Measurements from ENCODE around the gene CRACR2B.

The CRACR2B gene

DNA sequence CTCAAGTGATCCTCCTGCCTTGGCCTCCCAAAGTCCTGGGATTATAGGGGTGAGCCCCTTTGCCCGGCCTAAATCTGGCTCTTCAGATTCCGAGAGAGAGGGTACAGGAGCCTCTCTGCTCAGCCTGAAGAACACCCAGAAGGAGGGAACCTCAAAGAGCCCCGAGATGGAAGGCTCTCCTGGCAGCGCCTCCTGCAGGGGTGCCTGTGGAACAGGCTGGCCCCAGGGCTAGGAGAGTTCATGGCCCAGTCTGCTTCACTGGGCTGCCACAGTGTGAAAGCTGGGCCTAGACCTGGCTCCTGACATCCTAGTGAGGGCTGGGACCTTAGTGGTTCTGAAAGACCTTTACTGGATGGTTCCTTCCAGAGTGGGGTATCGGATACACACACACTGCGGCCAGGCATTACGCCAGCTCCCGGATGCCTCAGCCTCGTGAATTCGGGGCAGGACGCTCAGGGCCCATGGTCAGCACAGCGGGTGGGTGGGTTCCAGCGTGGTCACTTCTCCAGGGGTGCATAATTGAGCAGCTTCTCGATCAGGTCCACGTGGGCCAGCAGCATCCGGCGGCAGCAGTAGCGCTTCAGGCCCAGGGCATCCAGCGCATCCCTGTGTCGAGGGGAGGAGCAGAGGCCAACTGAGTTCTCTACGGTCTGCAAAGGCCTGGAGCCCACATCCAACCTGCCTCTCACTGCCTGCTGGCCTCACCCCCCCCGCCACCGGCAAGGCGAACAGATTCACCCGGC is 12.3 kb downstream of the CRACR2B start:
- peaks cover 18% of the 10 kb centered on the region for H3K4me1 ChIP-seq (ENCODE audit: control insufficient read depth, insufficient read depth, low read length)
- H3K27ac ChIP-seq (ENCODE audit: insufficient read depth, low read depth, low read length, poor library complexity, severe bottlenecking), result no peak overlapping the region
- peaks cover 7% of the 10 kb centered on the region for H3K27me3 ChIP-seq (ENCODE audit: control insufficient read depth, insufficient read depth, low read length, poor library complexity, severe bottlenecking)
- no peaks in the 10 kb centered on the region for H3K9me3 ChIP-seq (ENCODE audit: control insufficient read depth, low read length)
- 89 to 90% methylated on average over 25 of the region's 25 CpGs for WGBS, 2 experiments
- H3K36me3 ChIP-seq (ENCODE audit: control insufficient read depth, insufficient read depth, low read length), result peaks cover 20% of the 10 kb centered on the region
- no peak overlapping the region for H3K4me3 ChIP-seq (ENCODE audit: insufficient read depth, low read depth, low read length)

DNA sequence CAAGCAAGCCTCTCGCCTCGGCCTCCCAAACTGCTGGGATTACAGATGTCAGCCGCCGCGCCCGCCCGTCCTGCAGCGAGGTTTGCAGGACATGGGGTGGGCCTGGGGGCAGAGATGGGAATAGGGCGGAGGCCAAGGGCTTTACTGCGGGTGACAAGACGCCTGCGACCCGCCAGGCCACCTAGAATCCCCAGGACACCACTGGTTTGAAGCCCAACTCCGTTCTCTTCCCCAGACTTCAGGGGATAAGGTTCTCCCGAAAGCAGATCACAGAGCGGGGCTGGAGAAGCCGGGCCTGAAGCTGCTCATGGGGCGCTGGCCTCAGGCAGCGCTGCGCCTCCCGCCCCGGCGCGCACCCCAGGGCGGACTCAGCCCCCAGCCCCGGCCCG is 14.3 kb downstream of the CRACR2B start:
- Histone ChIP-seq H3K27me3 (ENCODE audit: control insufficient read depth, insufficient read depth, low read length, poor library complexity, severe bottlenecking) (peaks cover 7% of the 10 kb centered on the region), H3K27ac (ENCODE audit: insufficient read depth, low read depth, low read length, poor library complexity, severe bottlenecking) (peak overlapping the region; percentile 98), H3K4me1 (ENCODE audit: control insufficient read depth, insufficient read depth, low read length) (peaks cover 28% of the 10 kb centered on the region), H3K9me3 (ENCODE audit: control insufficient read depth, low read length) (no peaks in the 10 kb centered on the region), H3K4me3 (ENCODE audit: insufficient read depth, low read depth, low read length) (peak overlapping the region; percentile 99), H3K36me3 (ENCODE audit: control insufficient read depth, insufficient read depth, low read length) (peaks cover 15% of the 10 kb centered on the region)
- 1% methylated on average over 27 of the region's 27 CpGs for WGBS, 2 experiments

DNA sequence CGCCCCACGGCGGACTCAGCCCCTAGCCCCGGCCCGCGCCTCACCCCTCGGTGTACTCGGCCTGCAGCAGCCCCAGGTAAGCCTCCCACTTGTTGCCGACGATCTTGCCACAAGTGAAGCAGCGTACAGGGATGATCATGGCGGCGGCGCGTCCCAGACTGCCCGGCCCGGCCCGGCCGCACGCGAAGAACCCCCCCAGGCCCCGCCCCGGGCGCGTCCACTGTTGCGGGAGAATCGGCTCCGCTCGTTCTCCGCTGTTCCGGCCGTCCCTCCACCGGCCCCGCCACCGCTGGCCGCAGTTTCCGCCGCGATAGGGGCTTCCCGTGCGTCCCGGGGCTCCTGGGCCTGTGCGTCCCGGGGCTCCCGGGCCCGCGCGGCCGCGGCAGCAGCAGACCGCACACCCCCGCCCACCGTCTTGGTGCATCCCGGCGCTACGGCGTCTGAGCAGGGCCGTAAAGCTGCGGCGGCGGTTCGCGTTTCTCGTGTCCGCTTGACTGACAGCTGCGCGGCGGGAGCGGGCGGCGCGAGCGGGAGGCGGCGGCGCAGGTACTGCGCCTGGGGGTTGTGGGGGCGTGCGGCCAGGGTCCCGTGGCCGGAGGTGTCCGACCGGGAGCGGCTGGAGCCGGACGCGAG is 14.8 kb downstream of the CRACR2B start, which contains the start of the genes POLR2L and TSPAN4:
TSS of gene POLR2L (minus strand) at position 160 of the 633 bp plus-strand sequence. CDS start at position 139, 21 bp downstream.
TSS of gene TSPAN4 (plus strand) at position 483 of the 633 bp plus-strand sequence. CDS start 7,453 bp downstream, outside the sequence.
- Histone ChIP-seq H3K9me3 (ENCODE audit: control insufficient read depth, low read length) (no peaks in the 10 kb centered on the region), H3K4me3 (ENCODE audit: insufficient read depth, low read depth, low read length) (peak within 1 kb of the TSS; percentile 99), H3K27me3 (ENCODE audit: control insufficient read depth, insufficient read depth, low read length, poor library complexity, severe bottlenecking) (peaks cover 7% of the 10 kb centered on the region), H3K4me1 (ENCODE audit: control insufficient read depth, insufficient read depth, low read length) (peaks cover 28% of the 10 kb centered on the region), H3K36me3 (ENCODE audit: control insufficient read depth, insufficient read depth, low read length) (peaks cover 11% of the 10 kb centered on the region), H3K27ac (ENCODE audit: insufficient read depth, low read depth, low read length, poor library complexity, severe bottlenecking) (peak within 1 kb of the TSS; percentile 98)
- 0% methylated on average over 87 of the region's 87 CpGs for WGBS, 2 experiments

DNA sequence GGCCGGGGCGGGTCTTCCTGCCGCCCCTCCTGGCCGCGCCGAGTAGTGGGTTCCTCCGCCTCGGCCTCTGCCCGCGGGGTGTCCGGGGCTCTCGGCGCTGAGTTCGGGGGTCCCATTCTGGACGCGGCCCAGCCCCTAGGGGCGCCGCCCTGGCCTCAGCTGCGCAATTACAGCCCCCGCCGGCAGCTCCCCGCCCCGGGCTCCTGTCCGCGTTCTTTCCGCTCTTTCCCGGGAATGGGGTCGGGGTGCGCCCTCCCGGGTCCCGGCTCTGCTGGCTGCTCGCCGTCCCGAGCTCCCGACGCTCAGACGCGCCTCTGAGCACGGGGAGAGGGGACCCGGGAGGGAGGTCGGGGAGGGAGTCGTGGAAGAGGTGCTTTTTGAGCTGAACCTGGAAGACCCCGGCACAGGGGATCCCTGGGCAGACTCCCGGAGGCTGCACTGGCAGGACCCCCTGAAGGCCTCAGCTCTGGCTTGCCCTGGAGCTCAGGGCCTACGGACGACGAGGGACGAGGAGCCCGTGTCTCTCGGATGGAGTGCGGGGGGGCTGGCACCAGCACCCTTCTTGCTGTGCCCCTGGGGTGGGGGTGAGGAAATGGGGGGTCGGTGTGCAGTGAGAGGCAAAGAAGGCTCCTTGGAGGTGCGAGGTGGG is 15.5 kb downstream of the CRACR2B start:
- H3K9me3 ChIP-seq (ENCODE audit: control insufficient read depth, low read length), result no peaks in the 10 kb centered on the region
- peak overlapping the region; percentile 99 for H3K4me3 ChIP-seq (ENCODE audit: insufficient read depth, low read depth, low read length)
- H3K27ac ChIP-seq (ENCODE audit: insufficient read depth, low read depth, low read length, poor library complexity, severe bottlenecking), result no peak overlapping the region
- peaks cover 7% of the 10 kb centered on the region for H3K27me3 ChIP-seq (ENCODE audit: control insufficient read depth, insufficient read depth, low read length, poor library complexity, severe bottlenecking)
- H3K36me3 ChIP-seq (ENCODE audit: control insufficient read depth, insufficient read depth, low read length), result peaks cover 11% of the 10 kb centered on the region
- peaks cover 28% of the 10 kb centered on the region for H3K4me1 ChIP-seq (ENCODE audit: control insufficient read depth, insufficient read depth, low read length)
- 0% methylated on average over 53 of the region's 53 CpGs for WGBS, 2 experiments

DNA sequence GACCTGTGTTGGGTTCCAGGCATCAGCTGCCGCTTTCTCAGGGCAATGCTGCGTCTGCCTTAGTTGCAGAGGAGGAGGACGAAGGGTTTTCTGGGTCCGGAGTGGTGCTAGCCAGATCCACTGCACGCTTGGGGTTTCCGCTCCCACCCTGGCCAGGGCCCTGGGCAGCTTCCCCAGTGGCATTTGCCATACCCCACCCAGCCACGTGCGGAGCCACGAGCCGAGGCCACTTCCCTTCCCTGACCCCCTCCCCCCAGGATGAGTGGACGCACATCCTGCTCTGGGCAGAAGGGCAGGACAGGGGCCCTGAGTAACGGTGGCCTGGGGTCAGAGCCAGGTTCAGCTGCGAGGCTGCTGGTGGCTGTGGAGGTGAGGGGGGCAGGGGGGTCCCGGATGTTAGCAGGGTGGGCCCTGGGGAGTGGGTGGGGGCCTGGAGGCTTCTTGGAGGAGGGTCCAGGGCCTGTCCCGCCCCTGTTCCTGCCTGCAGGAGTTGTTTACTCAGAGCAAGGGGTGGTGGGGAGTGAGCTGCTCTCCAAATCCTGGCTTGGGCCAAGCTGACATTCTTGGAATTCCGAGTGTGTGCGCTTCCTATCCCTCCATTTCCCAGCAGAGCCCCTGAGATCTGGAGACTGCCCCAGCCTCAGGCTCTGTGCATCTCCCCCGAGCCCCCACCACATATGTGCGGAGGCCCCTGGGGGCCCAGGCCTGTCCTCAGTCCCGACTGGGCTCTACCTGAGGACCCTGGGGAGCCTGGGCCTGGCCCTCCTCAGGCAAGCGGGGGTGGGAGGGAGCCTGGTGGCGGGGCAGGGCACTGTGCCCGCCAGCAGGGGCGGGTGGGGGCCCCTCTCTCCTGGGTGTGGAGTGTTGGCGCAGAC is 16.3 kb downstream of the CRACR2B start:
- peak overlapping the region; percentile 82 for H3K27ac ChIP-seq (ENCODE audit: insufficient read depth, low read depth, low read length, poor library complexity, severe bottlenecking)
- WGBS, 2 experiments, result 2% methylated on average over 25 of the region's 25 CpGs
- H3K27me3 ChIP-seq (ENCODE audit: control insufficient read depth, insufficient read depth, low read length, poor library complexity, severe bottlenecking), result peaks cover 16% of the 10 kb centered on the region
- H3K4me3 ChIP-seq (ENCODE audit: insufficient read depth, low read depth, low read length), result peak overlapping the region; percentile 99
- peaks cover 35% of the 10 kb centered on the region for H3K4me1 ChIP-seq (ENCODE audit: control insufficient read depth, insufficient read depth, low read length)
- peaks cover 6% of the 10 kb centered on the region for H3K36me3 ChIP-seq (ENCODE audit: control insufficient read depth, insufficient read depth, low read length)
- H3K9me3 ChIP-seq (ENCODE audit: control insufficient read depth, low read length), result no peaks in the 10 kb centered on the region

DNA sequence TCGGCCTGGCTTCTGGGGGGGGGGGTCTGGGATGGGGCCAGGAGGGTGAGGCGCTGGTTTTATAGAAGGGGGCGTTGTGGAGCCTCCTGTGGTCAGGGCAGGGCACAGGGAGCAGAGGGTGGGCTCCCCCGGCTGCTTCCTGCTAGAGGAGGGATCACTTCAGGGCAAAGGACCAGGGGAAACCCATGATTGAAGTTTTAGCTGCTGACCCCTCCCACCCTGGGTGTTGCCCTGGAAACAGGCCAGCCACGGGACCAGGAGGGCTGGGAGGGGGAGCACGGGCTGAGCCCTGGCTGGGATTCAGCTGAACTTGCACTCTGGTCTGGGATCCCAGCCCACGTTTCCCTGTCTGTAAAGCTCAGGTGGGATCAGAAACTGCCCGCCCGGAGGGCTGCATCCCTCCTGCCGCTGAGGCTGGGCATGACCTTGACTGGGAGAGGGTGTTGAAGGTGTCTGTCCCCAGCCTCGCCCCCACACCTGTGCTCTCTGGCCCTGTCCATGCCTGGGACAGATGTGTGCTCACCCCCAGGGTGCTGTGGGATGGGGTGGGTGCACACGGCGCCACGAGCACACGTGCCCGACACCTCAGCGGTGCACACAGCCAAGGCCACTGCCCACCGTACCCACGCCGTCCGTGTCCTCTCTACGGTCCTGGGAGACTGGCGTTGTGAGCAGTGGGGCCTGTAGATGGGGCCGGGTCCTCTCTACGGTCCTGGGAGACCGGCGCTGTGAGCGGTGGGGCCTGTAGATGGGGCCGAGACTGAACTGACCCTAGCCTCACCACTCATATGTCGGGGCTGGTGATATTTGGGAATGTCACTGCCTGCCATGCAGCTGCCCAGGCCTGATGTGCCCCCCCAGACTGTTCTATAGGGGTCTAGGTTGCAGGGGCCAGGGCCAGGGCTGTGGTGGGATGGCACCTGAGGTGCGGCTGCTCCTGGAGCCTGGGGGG is 17.2 kb downstream of the CRACR2B start:
- Histone ChIP-seq H3K36me3 (ENCODE audit: control insufficient read depth, insufficient read depth, low read length) (no peaks in the 10 kb centered on the region), H3K9me3 (ENCODE audit: control insufficient read depth, low read length) (no peaks in the 10 kb centered on the region), H3K4me1 (ENCODE audit: control insufficient read depth, insufficient read depth, low read length) (peaks cover 38% of the 10 kb centered on the region), H3K27ac (ENCODE audit: insufficient read depth, low read depth, low read length, poor library complexity, severe bottlenecking) (peak overlapping the region; percentile 82), H3K27me3 (ENCODE audit: control insufficient read depth, insufficient read depth, low read length, poor library complexity, severe bottlenecking) (peaks cover 22% of the 10 kb centered on the region), H3K4me3 (ENCODE audit: insufficient read depth, low read depth, low read length) (peak overlapping the region; percentile 99)
- WGBS, 2 experiments, result 40 to 42% methylated on average over 31 of the region's 31 CpGs

DNA sequence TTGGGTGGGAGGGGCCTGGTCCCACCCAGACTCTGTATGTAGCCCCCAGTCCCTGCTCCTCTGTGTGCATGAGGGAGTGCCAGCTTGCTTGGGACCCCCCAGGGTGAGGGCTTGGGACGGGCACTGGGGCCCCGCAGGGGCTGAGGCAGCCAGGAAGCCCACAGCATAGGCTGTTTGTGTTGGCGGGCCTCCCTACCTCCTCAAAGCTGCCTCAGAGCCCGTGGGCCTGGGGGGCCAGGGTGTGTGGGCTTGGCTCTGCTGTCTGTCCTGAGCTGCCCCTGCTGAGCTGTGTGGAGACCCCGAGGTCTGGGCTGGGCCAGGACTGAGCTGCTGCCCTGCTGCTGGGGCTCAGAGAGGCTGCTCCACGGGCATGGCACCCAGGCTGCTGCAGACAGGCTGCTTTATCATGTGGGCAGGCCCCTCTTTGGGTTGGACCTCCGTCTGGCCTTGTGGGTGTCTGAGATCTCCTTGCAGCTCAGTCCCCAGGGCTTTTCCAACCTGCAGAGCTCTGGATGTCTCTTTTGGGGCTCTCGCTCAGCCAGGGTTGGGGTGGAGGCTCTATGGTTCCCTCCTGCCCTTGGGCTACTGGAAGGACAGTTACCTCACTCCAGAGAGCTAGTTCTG is 18.3 kb downstream of the CRACR2B start:
- H3K9me3 ChIP-seq (ENCODE audit: control insufficient read depth, low read length), result no peaks in the 10 kb centered on the region
- H3K4me1 ChIP-seq (ENCODE audit: control insufficient read depth, insufficient read depth, low read length), result peaks cover 47% of the 10 kb centered on the region
- peaks cover 32% of the 10 kb centered on the region for H3K27me3 ChIP-seq (ENCODE audit: control insufficient read depth, insufficient read depth, low read length, poor library complexity, severe bottlenecking)
- H3K4me3 ChIP-seq (ENCODE audit: insufficient read depth, low read depth, low read length), result no peak overlapping the region
- H3K27ac ChIP-seq (ENCODE audit: insufficient read depth, low read depth, low read length, poor library complexity, severe bottlenecking), result no peak overlapping the region
- 68 to 71% methylated on average over 8 of the region's 8 CpGs for WGBS, 2 experiments
- H3K36me3 ChIP-seq (ENCODE audit: control insufficient read depth, insufficient read depth, low read length), result no peaks in the 10 kb centered on the region

DNA sequence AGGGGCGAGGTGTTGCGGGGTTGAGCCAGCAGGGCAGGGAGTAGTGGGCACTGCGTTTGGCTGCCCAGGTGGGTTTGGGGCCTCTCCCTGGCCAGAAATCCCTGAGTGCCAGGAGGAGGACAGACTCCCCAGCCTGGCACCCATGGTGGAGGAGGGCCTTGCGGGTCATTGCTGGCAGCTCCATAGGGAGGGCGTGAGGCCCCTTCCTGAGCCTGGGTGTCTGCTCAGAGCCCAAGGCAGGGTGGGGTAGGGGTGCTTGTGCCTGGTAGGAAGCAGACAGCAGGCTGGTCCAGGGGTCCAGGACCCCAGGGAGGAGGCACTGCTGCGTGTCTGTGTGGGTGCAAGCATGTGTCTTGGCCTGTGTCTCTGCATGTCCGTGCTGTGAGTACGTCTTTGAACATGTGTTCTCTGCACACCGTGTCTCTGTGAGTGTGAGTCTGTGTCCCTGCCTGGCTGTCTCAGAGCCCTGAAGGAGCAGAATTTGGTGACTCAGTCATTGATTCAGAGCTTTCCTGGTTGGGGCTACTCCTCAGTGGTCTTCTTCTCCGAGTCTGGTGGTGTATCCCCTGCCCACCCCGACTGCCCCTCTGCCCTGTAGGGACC is 18.9 kb downstream of the CRACR2B start:
- WGBS, 2 experiments, result 92 to 95% methylated on average over 11 of the region's 11 CpGs
- peaks cover 36% of the 10 kb centered on the region for H3K27me3 ChIP-seq (ENCODE audit: control insufficient read depth, insufficient read depth, low read length, poor library complexity, severe bottlenecking)
- H3K9me3 ChIP-seq (ENCODE audit: control insufficient read depth, low read length), result no peaks in the 10 kb centered on the region
- no peak overlapping the region for H3K4me3 ChIP-seq (ENCODE audit: insufficient read depth, low read depth, low read length)
- H3K4me1 ChIP-seq (ENCODE audit: control insufficient read depth, insufficient read depth, low read length), result peaks cover 48% of the 10 kb centered on the region
- no peaks in the 10 kb centered on the region for H3K36me3 ChIP-seq (ENCODE audit: control insufficient read depth, insufficient read depth, low read length)
- no peak overlapping the region for H3K27ac ChIP-seq (ENCODE audit: insufficient read depth, low read depth, low read length, poor library complexity, severe bottlenecking)

Measured in ectodermal cell (in vitro differentiated cells).